Osteocyte (in vitro differentiated cells): Measurements from ENCODE around the gene CLTA. TPM values are rescaled to one million over a fixed set of nuclear protein-coding genes. Genes with fewer than 3 reads are reported as not detected.
"Not testable (repeated sequence)": the region's sequence is repeated elsewhere in the genome, so short reads cannot be mapped to it uniquely, and the experiment has no call there.

Experiments
- DNase-seq: peaks from one replicate; pipeline ENCODE4 v3.0.0; 2021; ENCODE audit warnings: mixed read lengths; ENCODE audit not compliant: unreplicated experiment; ENCODE audit errors: extremely low spot score
- H3K27ac Mint-ChIP-seq: one replicate; pipeline ENCODE4 v1.8.0; 2021; ENCODE audit warnings: mild to moderate bottlenecking, mixed read lengths; ENCODE audit not compliant: unreplicated experiment
- H3K27me3 Mint-ChIP-seq: one replicate; pipeline ENCODE4 v1.8.0; 2021; ENCODE audit warnings: mixed read lengths; ENCODE audit not compliant: unreplicated experiment
- H3K36me3 Mint-ChIP-seq: one replicate; pipeline ENCODE4 v1.8.0; 2021; ENCODE audit warnings: mixed read lengths; ENCODE audit not compliant: unreplicated experiment
- H3K4me1 Mint-ChIP-seq: one replicate; pipeline ENCODE4 v1.8.0; 2021; ENCODE audit warnings: mixed read lengths; ENCODE audit not compliant: unreplicated experiment
- H3K4me3 Mint-ChIP-seq: one replicate; pipeline ENCODE4 v1.8.0; 2021; ENCODE audit warnings: mild to moderate bottlenecking, moderate library complexity, mixed read lengths; ENCODE audit not compliant: unreplicated experiment
- H3K9me3 Mint-ChIP-seq: one replicate; pipeline ENCODE4 v1.8.0; 2021; ENCODE audit warnings: mixed read lengths; ENCODE audit not compliant: unreplicated experiment
- CTCF ChIP-seq: fragments of 200-600 bp; sonication (generic); IDR thresholded peaks from 2 replicates; pipeline ENCODE4 v1.5.0; 2021; ENCODE audit warnings: antibody characterized with exemption, mild to moderate bottlenecking, moderate library complexity
- total RNA-seq: library from RNA; stranded (reverse); gene quantifications from 2 replicates; pipeline ENCODE4 v1.2.1, GENCODE V29; 2021

CLTA gene
- total RNA-seq, 1 donor from 2014 or later: 260 TPM

GRCh38 chr9:36222449-36222848, 31.7 kb downstream of the CLTA start:
- peaks cover 54% of the 10 kb centered on the region for H3K36me3 Mint-ChIP-seq
- DNase-seq: no peak

GRCh38 chr9:36237230-36237629, 46.5 kb downstream of the CLTA start:
- no peak for TF ChIP-seq CTCF
- Mint-ChIP-seq H3K4me3 (no peak overlapping the region), H3K27ac (no peak overlapping the region), H3K9me3 (peaks cover 4% of the 10 kb centered on the region), H3K36me3 (peaks cover 43% of the 10 kb centered on the region), H3K27me3 (no peaks in the 10 kb centered on the region), H3K4me1 (no peaks in the 10 kb centered on the region)
- no peak for DNase-seq

More at GRCh38 chr9:36222449-36222848, 31.7 kb downstream of the CLTA start:
- Mint-ChIP-seq H3K9me3 (no peaks in the 10 kb centered on the region), H3K27ac (no peak overlapping the region), H3K4me3 (no peak overlapping the region), H3K27me3 (no peaks in the 10 kb centered on the region), H3K4me1 (no peaks in the 10 kb centered on the region)
- no peak for TF ChIP-seq CTCF

GRCh38 chr9:36239205-36239604, 48.5 kb downstream of the CLTA start:
- H3K4me1 Mint-ChIP-seq, DNase-seq, H3K4me3 Mint-ChIP-seq, H3K27ac Mint-ChIP-seq, H3K27me3 Mint-ChIP-seq, H3K9me3 Mint-ChIP-seq: not testable (repeated sequence)
- H3K36me3 Mint-ChIP-seq: peaks cover 31% of the 10 kb centered on the region

GRCh38 chr9:36239675-36240074, 49.0 kb downstream of the CLTA start:
- not testable (repeated sequence) for H3K9me3 Mint-ChIP-seq, H3K4me1 Mint-ChIP-seq, H3K27me3 Mint-ChIP-seq, H3K27ac Mint-ChIP-seq, DNase-seq, H3K4me3 Mint-ChIP-seq
- peaks cover 27% of the 10 kb centered on the region for H3K36me3 Mint-ChIP-seq

- H3K9me3 Mint-ChIP-seq: no peaks in the 10 kb centered on the region
- peaks cover 5% of the 10 kb centered on the region for H3K4me1 Mint-ChIP-seq
- TF ChIP-seq CTCF: no peak
- no peaks in the 10 kb centered on the region for H3K27me3 Mint-ChIP-seq
- no peak overlapping the region for H3K27ac Mint-ChIP-seq
- no peak for DNase-seq
- H3K4me3 Mint-ChIP-seq: no peak overlapping the region
- H3K36me3 Mint-ChIP-seq: peaks cover 11% of the 10 kb centered on the region
Observed at GRCh38 chr9:36245906-36246305, 55.2 kb downstream of the CLTA start.

GRCh38 chr9:36247356-36247755, 56.6 kb downstream of the CLTA start:
- Mint-ChIP-seq H3K9me3 (no peaks in the 10 kb centered on the region), H3K27me3 (no peaks in the 10 kb centered on the region), H3K27ac (no peak overlapping the region), H3K4me3 (no peak overlapping the region), H3K4me1 (peaks cover 5% of the 10 kb centered on the region), H3K36me3 (peaks cover 10% of the 10 kb centered on the region)
- no peak for TF ChIP-seq CTCF
- no peak for DNase-seq
